ENCODE data around the gene PDZK1IP1.
"Not testable (repeated sequence)": the region's sequence is repeated elsewhere in the genome, so short reads cannot be mapped to it uniquely, and the experiment has no call there.

Gene PDZK1IP1

GRCh38 chr1:47205918-47206317, 16.1 kb upstream of the PDZK1IP1 start:
- DNase-seq (ENCODE audit: low read depth, low spot score): no peak
- H3K4me3 ChIP-seq (ENCODE audit: low read length): no peak overlapping the region

GRCh38 chr1:47203504-47203903, 13.7 kb upstream of the PDZK1IP1 start:
- not testable (repeated sequence) for DNase-seq (ENCODE audit: low read depth, low spot score)

GRCh38 chr1:47201179-47201578, 11.3 kb upstream of the PDZK1IP1 start:
- DNase-seq (ENCODE audit: low read depth, low spot score): no peak
- H3K4me3 ChIP-seq (ENCODE audit: low read length): no peak overlapping the region

More at GRCh38 chr1:47203504-47203903, 13.7 kb upstream of the PDZK1IP1 start:
- H3K4me3 ChIP-seq (ENCODE audit: low read length): not testable (repeated sequence)

GRCh38 chr1:47198214-47198613, 8.4 kb upstream of the PDZK1IP1 start:
- H3K4me3 ChIP-seq (ENCODE audit: low read length): no peak overlapping the region
- DNase-seq (ENCODE audit: low read depth, low spot score): no peak

- H3K4me3 ChIP-seq (ENCODE audit: low read length): no peak overlapping the region
- DNase-seq (ENCODE audit: low read depth, low spot score): no peak
These were observed 6.8 kb upstream of the PDZK1IP1 start for GRCh38 chr1:47196622-47197021.

GRCh38 chr1:47195981-47196380, 6.1 kb upstream of the PDZK1IP1 start:
- not testable (repeated sequence) for DNase-seq (ENCODE audit: low read depth, low spot score); H3K4me3 ChIP-seq (ENCODE audit: low read length)

- no peak overlapping the region for H3K4me3 ChIP-seq (ENCODE audit: low read length)
- no peak for DNase-seq (ENCODE audit: low read depth, low spot score)
These were observed 4.5 kb upstream of the PDZK1IP1 start for GRCh38 chr1:47194311-47194710.

- H3K4me3 ChIP-seq (ENCODE audit: low read length); DNase-seq (ENCODE audit: low read depth, low spot score): not testable (repeated sequence)
These were observed 3.7 kb upstream of the PDZK1IP1 start for GRCh38 chr1:47193496-47193895.

- peak; percentile 69 for DNase-seq (ENCODE audit: low read depth, low spot score)
- H3K4me3 ChIP-seq (ENCODE audit: low read length): no peak overlapping the region
These were observed 2.9 kb upstream of the PDZK1IP1 start for GRCh38 chr1:47192458-47193384.

- no peak overlapping the region for H3K4me3 ChIP-seq (ENCODE audit: low read length)
- no peak for DNase-seq (ENCODE audit: low read depth, low spot score)
These were observed 2.2 kb upstream of the PDZK1IP1 start for GRCh38 chr1:47191940-47192457.

- H3K4me3 ChIP-seq (ENCODE audit: low read length): no peak overlapping the region
- no peak for DNase-seq (ENCODE audit: low read depth, low spot score)
These were observed 1.0 kb upstream of the PDZK1IP1 start for GRCh38 chr1:47190857-47191256.

- DNase-seq (ENCODE audit: low read depth, low spot score): no peak
- no peak overlapping the region for H3K4me3 ChIP-seq (ENCODE audit: low read length)
These were observed 646 bp upstream of the PDZK1IP1 start for GRCh38 chr1:47190509-47190855.

- no peak for DNase-seq (ENCODE audit: low read depth, low spot score)
- no peak overlapping the region for H3K4me3 ChIP-seq (ENCODE audit: low read length)
These were observed 748 bp downstream of the PDZK1IP1 start for GRCh38 chr1:47188791-47189785.

GRCh38 chr1:47187926-47188250, 1.9 kb downstream of the PDZK1IP1 start:
- H3K4me3 ChIP-seq (ENCODE audit: low read length): no peak overlapping the region
- DNase-seq (ENCODE audit: low read depth, low spot score): no peak

GRCh38 chr1:47187231-47187925, 2.5 kb downstream of the PDZK1IP1 start:
- no peak overlapping the region for H3K4me3 ChIP-seq (ENCODE audit: low read length)
- no peak for DNase-seq (ENCODE audit: low read depth, low spot score)

GRCh38 chr1:47186267-47187185, 3.3 kb downstream of the PDZK1IP1 start:
- no peak overlapping the region for H3K4me3 ChIP-seq (ENCODE audit: low read length)
- DNase-seq (ENCODE audit: low read depth, low spot score): no peak

GRCh38 chr1:47184822-47185677, 4.8 kb downstream of the PDZK1IP1 start:
- no peak for DNase-seq (ENCODE audit: low read depth, low spot score)
- no peak overlapping the region for H3K4me3 ChIP-seq (ENCODE audit: low read length)

Measured in Jurkat, Clone E6-1 (cell line).